ENCODE measurements around the gene MTIF2. TPM values are rescaled to one million over a fixed set of nuclear protein-coding genes. Genes with fewer than 3 reads are reported as not detected.
A peak's percentile ranks its signal among the peaks of the same experiment; 100 is the strongest.

Gene MTIF2
- total and polyA plus RNA-seq, 9 of the 15 experiments (the other 6 are each of a cell fraction or from before 2014, with no cell fraction given), result 58.7 to 143 (median 105) TPM

GRCh38 chr2:55247025-55247424 lies 22.0 kb downstream of the MTIF2 start:
- H4K20me1 ChIP-seq (replicated peaks; ENCODE audit: control insufficient read depth, insufficient read depth, low read length), result no peaks in the 10 kb centered on the region
- ChIA-PET CTCF (ENCODE audit: low intra/inter-chr PET ratio) (no interaction called here), POLR2A (interaction anchor here (0.7 to 1.2 kb wide), 3 partner anchors 10 to 15 kb away, joined by 3 to 4 read pairs (median 3); partner anchors contain the start of genes CLHC1 and RPS27A)
- TF ChIP-seq FOXJ2 (tag; IDR thresholded peaks at IDR 0.05) (peak; percentile 72; the same call in 1 of the 2 replicates), NR1H2 (CRISPR knock-in tag; IDR thresholded peaks at IDR 0.05) (no peak), FOXM1 (IDR thresholded peaks at IDR 0.05; ENCODE audit: low read depth) (no peak), FOXM1 (CRISPR knock-in tag; IDR thresholded peaks at IDR 0.05; ENCODE audit: low read depth) (no peak), OTX1 (CRISPR knock-in tag; IDR thresholded peaks at IDR 0.05) (no peak)
- H2AFZ ChIP-seq (ENCODE audit: low read depth, low read length), result no peak overlapping the region
- no peaks in the 10 kb centered on the region for H3K79me2 ChIP-seq (ENCODE audit: control insufficient read depth, insufficient read depth, low read length)
- H3K4me2 ChIP-seq (ENCODE audit: insufficient read depth, low read length), result no peak overlapping the region
- intact Hi-C loops (cut with micrococcal nuclease) (no loop called here), in situ Hi-C loops (cut with MboI) (no loop called here)
- H3K4me3 ChIP-seq, result no peak overlapping the region
- no peak for ATAC-seq
- FAIRE-seq, result no peak
- DNase-seq (ENCODE audit: extremely low read depth in 1 of 4, low spot score in 3 of 4), result no peak
- no peaks in the 10 kb centered on the region for H3K9me3 ChIP-seq (replicated peaks; ENCODE audit: control insufficient read depth, insufficient read depth, low read depth, low read length)
- H3K27ac ChIP-seq (ENCODE audit: extremely low read depth, low read depth, low read length), result no peak overlapping the region
- H3K4me1 ChIP-seq (replicated peaks in 1 of 2; ENCODE audit: control insufficient read depth in 2 of 2, insufficient read depth in 2 of 2, low read length in 2 of 2), result no peaks in the 10 kb centered on the region
- BruUV-seq (replicated peaks), result no TSS peak
- 71% methylated on average over 5 of the region's 5 CpGs for WGBS (ENCODE audit: insufficient coverage, low coverage, missing lambda C conversion rate)
- H3K36me3 ChIP-seq (ENCODE audit: control insufficient read depth, insufficient read depth, low read length), result peaks cover 88% of the 10 kb centered on the region
- H3K9me1 ChIP-seq (ENCODE audit: control insufficient read depth, insufficient read depth, low read length), result no peaks in the 10 kb centered on the region
- H3K9ac ChIP-seq (ENCODE audit: insufficient read depth in 1 of 2, low read depth in 2 of 2, low read length in 2 of 2), result no peak overlapping the region
- H3K27me3 ChIP-seq (ENCODE audit: control insufficient read depth in 2 of 2, insufficient read depth in 2 of 2, low read length in 2 of 2), result no peaks in the 10 kb centered on the region

DNA sequence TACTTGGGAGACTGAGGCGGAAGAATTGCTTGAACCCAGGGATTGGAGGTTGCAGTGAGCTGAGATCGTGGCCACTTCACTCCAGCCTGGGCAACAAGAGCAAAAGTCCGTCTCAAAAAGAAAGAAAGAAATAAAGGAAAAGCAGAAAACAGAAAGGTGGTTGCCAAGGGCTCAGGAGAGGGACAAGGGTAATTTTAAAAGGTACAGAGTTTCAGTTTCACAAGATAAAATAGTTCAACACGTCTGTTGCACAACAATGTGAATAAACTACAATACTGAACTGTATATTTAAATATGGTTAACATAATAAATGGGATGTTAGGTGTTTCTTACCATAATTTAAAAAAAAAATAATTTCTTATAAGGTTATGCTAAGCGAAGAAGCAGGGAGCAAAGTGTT lies 23.6 kb downstream of the MTIF2 start:
- H2AFZ ChIP-seq (ENCODE audit: low read depth, low read length), result no peak overlapping the region
- no peaks in the 10 kb centered on the region for H3K4me1 ChIP-seq (replicated peaks in 1 of 2; ENCODE audit: control insufficient read depth in 2 of 2, insufficient read depth in 2 of 2, low read length in 2 of 2)
- ChIA-PET CTCF (ENCODE audit: low intra/inter-chr PET ratio) (no interaction called here), POLR2A (no interaction called here)
- BruUV-seq (replicated peaks), result no TSS peak
- 81% methylated on average over 5 of the region's 5 CpGs for WGBS (ENCODE audit: insufficient coverage, low coverage, missing lambda C conversion rate)
- H3K9me3 ChIP-seq (replicated peaks; ENCODE audit: control insufficient read depth, insufficient read depth, low read depth, low read length), result no peaks in the 10 kb centered on the region
- FAIRE-seq (no peak), DNase-seq (ENCODE audit: extremely low read depth in 1 of 4, low spot score in 3 of 4) (no peak), ATAC-seq (no peak)
- intact Hi-C loops (cut with micrococcal nuclease) (no loop called here), in situ Hi-C loops (cut with MboI) (no loop called here)
- TF ChIP-seq FOXJ3 (CRISPR knock-in tag; IDR thresholded peaks at IDR 0.05), result no peak
- H3K9ac ChIP-seq (ENCODE audit: insufficient read depth in 1 of 2, low read depth in 2 of 2, low read length in 2 of 2), result no peak overlapping the region
- H3K9me1 ChIP-seq (ENCODE audit: control insufficient read depth, insufficient read depth, low read length), result no peaks in the 10 kb centered on the region
- H3K4me2 ChIP-seq (ENCODE audit: insufficient read depth, low read length), result no peak overlapping the region
- peaks cover 85% of the 10 kb centered on the region for H3K36me3 ChIP-seq (ENCODE audit: control insufficient read depth, insufficient read depth, low read length)
- H3K27me3 ChIP-seq (ENCODE audit: control insufficient read depth in 2 of 2, insufficient read depth in 2 of 2, low read length in 2 of 2), result no peaks in the 10 kb centered on the region
- H3K4me3 ChIP-seq, result no peak overlapping the region
- no peaks in the 10 kb centered on the region for H3K79me2 ChIP-seq (ENCODE audit: control insufficient read depth, insufficient read depth, low read length)
- no peak overlapping the region for H3K27ac ChIP-seq (ENCODE audit: extremely low read depth, low read depth, low read length)
- no peaks in the 10 kb centered on the region for H4K20me1 ChIP-seq (replicated peaks; ENCODE audit: control insufficient read depth, insufficient read depth, low read length)
